ENCODE measurements around the gene KIF6. TPM values are rescaled to one million over a fixed set of nuclear protein-coding genes. Genes with fewer than 3 reads are reported as not detected.

The KIF6 gene
- total RNA-seq, 1 donor from 2014 or later = 0.13 TPM

DNA sequence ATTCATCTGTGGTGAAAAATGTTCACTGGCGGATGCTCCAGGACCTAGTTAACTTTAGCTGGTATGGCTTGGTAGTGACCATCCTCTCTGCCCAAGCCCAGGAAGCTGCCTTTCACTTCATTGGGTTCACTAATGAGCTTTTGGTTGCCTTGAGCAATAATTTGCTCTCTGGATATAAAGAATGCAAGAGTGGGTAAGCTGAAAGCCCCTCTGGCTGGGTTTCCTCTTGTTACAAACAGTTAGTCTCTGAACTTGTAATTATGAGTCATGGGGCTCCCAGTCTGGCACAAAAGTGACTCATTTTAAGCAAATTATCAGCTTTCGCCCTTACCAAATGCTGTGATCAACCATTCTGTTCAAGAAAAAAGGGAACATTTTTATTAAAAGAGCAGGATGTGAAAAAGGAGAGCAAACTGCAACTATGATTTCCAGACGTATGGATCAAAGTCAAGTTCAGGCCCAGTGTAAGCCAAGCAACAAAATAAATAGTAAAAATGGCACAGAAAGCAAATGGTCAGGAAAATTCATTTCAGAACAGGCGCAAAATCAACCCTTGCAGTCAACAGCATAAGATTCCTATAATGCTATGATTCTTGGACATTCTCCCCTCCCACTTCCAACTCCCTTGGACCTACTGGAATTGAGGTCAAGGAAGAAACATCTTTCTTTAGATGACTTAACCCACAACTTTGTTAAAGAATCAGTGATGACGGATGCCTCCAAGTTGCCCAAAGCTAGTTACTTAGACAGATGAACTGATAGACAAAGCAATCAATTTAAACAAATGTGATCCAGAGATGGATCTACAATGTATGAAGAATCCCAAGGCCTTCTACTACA lies 272.7 kb downstream of the KIF6 start:
- peak in 1 of 2 donors; percentile 14 for DNase-seq (ENCODE audit: low read depth in 2 of 2)

DNA sequence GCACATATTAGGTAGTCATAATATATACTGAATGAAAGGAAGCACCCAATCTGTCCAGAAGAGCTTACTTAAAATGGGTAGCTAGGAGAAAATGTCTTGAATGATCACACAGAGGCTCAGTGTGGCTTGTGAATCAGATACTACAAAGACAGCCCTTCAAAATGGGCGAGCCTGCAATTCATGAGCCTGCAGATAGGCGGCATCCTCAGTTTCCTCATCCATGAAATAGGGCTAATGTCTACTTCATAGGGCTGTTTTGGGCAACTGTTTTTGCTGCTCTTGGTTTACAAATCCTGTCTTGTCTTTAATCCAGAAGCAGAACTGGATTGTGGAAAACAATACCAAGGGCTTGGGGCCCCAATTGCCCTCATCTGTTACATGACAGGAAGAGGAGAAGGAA lies 273.4 kb downstream of the KIF6 start:
- no peak for DNase-seq (ENCODE audit: low read depth in 2 of 2)

- no peak for DNase-seq (ENCODE audit: low read depth in 2 of 2)
These were observed 276.2 kb downstream of the KIF6 start for GRCh38 chr6:39449022-39449421.

- no peak for DNase-seq (ENCODE audit: low read depth in 2 of 2)
These were observed 278.3 kb downstream of the KIF6 start for GRCh38 chr6:39446909-39447308.

- no peak for DNase-seq (ENCODE audit: low read depth in 2 of 2)
These were observed 279.5 kb downstream of the KIF6 start for GRCh38 chr6:39445667-39446066.

GRCh38 chr6:39444479-39445019 lies 280.7 kb downstream of the KIF6 start:
- no peak for DNase-seq (ENCODE audit: low read depth in 2 of 2)

GRCh38 chr6:39441986-39442385 lies 283.2 kb downstream of the KIF6 start:
- DNase-seq (ENCODE audit: low read depth in 2 of 2) = no peak

DNA sequence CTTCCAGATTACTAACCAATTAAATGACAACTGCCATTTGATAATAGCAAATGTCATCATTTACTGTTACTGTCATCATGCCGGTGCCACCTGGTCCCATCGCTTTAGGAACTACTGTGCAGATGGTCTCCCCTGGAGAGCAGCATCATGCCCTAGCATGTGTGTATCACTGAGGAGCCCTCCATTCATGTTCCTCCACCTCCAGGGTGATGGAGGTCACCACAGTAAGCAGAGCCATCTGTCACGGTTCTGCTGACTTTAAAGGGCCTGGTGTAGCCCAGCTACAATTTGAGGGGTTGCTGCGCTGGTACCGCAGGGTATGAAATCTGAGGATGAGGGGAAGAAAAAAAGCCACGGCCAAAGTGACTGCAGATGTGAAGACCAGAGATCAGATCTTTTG lies 283.9 kb downstream of the KIF6 start:
- no peak for DNase-seq (ENCODE audit: low read depth in 2 of 2)

- DNase-seq (ENCODE audit: low read depth in 2 of 2) = peak in 1 of 2 donors; percentile 62
These were observed 285.2 kb downstream of the KIF6 start for GRCh38 chr6:39440039-39440426.

DNA sequence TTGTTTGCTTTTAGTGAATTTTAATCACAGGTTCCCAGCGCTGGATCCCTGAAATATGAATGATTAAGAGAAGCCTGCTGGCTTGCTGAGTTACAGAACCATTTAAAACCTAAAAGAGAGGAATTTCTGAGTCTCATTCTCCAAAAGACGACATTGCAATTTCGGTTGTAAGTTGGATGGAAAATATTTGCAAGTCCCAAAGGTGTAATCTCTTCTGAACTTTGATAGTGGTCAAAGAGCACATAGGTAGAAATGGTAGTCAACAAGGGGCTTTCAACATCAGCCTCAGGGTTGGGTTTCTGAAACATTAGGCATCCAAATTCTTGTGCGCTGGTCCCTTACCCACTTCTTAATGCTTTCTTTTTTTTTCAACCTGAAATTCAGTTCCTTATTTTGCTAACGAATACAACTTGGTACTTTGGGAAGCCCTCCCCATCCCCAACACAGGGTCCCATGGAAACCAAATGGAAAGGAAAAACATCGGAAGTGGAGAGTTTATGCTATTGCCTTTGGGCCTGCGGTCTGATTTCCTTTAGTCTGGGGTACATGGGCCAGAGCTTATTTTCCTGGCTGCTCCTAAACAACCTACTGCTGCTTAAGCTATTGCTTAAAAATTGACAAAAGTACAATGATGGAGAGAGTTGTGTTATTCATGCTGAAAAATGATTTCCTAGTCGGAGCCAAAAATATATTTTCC lies 285.7 kb downstream of the KIF6 start:
- peak in 1 of 2 donors; percentile 18 for DNase-seq (ENCODE audit: low read depth in 2 of 2)

DNA sequence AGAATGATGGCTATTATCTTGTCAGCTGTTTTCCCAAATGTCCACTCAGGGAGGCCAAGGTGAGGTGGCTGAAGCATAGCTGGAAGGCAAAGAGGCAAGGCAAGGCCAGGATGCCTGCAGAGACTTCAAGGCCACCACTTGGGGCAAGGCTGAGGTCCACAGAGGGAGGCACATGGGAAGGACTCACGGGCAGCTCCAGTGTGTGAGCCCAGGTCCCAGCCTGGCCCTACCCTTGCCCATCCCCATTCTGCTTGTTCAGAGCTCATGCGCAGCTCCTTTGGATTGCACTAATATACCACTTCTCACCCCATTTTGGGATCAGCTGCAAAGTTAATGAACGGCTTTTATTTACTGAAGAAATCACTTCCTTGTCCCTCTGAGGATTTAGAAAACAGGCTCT lies 291.6 kb downstream of the KIF6 start:
- no peak for DNase-seq (ENCODE audit: low read depth in 2 of 2)

GRCh38 chr6:39432330-39433025 lies 292.7 kb downstream of the KIF6 start:
- DNase-seq (ENCODE audit: low read depth in 2 of 2) = no peak

DNA sequence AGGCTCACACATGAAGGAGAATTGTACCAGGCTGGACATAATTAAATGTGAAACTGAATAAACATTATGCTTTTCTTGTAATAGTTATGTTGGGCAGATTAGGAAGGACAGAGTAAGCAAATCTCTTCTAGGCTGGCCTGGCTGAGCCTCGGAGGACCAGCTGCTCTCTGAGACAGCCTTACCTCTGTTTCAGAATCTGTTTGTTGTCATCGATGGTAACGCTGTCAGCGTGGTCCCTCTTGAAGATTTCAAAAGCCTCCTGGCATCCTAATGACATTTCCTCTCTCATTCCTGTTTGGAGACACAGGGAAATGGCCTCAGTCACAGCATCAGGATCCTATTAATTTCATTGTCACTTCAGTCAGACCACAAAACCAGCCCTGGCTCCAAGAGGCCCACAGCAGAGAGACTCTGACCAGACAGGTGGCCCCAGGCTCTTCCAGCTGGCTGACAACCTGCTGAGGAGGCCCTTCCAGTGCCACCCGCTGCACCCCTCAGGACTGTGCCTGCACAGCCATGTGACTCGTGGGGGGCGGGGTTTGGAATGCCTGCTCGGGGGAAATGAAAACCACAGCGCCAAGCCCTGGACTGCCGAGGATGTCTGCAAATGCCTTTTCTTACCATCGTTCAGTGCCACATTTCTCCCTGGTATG lies 294.2 kb downstream of the KIF6 start:
- peak in 1 of 2 donors; percentile 18 for DNase-seq (ENCODE audit: low read depth in 2 of 2)

DNA sequence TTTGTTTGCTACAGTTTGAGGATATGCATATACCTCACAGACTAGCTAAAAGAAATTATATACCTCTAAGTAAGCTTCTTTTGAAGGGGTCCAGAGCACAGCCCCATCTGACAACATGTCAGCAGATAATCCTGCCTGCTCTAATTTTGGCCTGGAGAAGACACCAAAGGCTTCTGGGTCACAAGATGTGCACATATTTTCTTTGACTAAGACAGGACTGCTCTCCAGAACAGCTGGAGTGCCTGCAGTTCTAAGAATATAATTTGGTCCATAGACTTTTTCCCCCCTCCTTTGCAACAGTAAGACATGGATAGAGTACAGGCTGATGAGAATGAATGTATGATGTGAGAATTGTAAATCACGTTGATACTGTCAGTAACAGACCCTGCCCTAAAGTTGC lies 294.8 kb downstream of the KIF6 start:
- no peak for DNase-seq (ENCODE audit: low read depth in 2 of 2)

- no peak for DNase-seq (ENCODE audit: low read depth in 2 of 2)
These were observed 296.4 kb downstream of the KIF6 start for GRCh38 chr6:39428816-39429215.

DNA sequence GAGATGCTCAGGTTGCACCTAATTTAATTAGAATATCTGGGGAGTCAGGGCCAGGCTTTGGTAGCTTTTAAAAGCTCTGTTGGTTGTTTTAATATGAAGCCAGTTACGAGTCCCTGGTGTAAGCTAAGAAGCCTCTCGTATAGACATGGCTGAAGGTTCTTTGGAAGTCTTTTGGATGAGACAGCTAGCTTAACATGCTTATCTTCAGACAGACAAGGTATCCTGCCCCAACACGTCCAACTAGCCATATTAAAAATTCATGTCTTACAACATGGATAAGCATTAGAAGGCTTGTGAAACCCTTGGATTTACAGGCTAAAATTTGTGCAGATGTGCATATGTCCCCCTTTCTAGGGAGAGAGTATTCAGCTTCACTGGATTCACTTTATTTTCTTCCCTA lies 297.1 kb downstream of the KIF6 start:
- DNase-seq (ENCODE audit: low read depth in 2 of 2) = no peak

DNA sequence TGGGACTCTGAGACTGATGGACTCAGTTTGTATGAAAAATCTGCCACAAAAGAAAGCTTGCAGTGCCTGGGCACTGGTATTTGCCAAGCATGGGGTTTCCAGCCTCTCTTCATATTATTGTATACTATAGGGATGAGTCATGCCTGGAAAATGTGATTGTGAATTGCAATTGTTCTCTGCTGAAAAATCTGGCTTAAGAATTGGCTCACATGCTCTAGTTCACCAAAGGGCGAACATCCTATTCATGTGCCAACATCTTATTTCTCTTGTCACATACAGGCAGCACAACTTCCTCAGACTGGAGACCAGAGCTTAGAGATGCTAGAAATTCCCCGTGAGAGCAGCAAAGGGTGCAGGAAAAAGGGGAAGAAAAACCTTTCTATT lies 299.1 kb downstream of the KIF6 start:
- peak; percentile 85 to 96 for DNase-seq (ENCODE audit: low read depth in 2 of 2)

GRCh38 chr6:39425346-39426072 lies 299.7 kb downstream of the KIF6 start:
- peak in 1 of 2 donors; percentile 63 for DNase-seq (ENCODE audit: low read depth in 2 of 2)

DNA sequence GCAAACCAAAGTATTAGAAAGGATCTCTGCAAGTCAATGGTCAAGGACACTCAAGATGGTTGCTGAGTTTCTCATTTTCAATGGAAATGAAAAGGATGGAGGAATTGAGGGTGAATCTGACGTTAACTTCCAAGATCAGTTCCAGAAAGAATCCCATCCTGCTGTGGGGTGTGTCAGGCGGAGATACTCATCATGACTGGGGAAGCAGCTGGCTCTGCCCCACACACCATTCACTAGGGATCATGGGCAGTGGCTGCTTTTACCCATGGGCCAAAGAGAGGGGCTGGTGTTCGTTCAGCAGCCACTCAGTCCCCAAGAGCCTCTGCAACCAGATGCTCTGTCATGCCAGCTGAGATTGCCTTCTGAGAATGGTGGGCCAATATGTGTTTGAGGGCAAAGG lies 300.4 kb downstream of the KIF6 start:
- no peak for DNase-seq (ENCODE audit: low read depth in 2 of 2)

GRCh38 chr6:39422238-39422637 lies 303.0 kb downstream of the KIF6 start:
- DNase-seq (ENCODE audit: low read depth in 2 of 2) = peak in 1 of 2 donors; percentile 44
